NCI-H345 treated with DMSO at 0.1 percent for 48 hours (cell line): ENCODE data around the gene IQCN.

Source experiments
- DNase-seq: peaks from one replicate; lab custom pipeline; 2025; ENCODE audit not compliant: unreplicated experiment; lab: John Stamatoyannopoulos, UW

IQCN gene

GRCh38 chr19:18286973-18287635, 12.9 kb upstream of the IQCN start:
- DNase-seq = no peak

GRCh38 chr19:18284712-18285360, 10.6 kb upstream of the IQCN start:
- no peak for DNase-seq

GRCh38 chr19:18283338-18283737, 9.1 kb upstream of the IQCN start:
- DNase-seq = no peak

GRCh38 chr19:18282788-18283141, 8.5 kb upstream of the IQCN start:
- DNase-seq = no peak

GRCh38 chr19:18282021-18282787, 8.0 kb upstream of the IQCN start:
- peak; percentile 70 for DNase-seq

- peak; percentile 80 for DNase-seq
Observed at GRCh38 chr19:18281082-18282020, 7.1 kb upstream of the IQCN start, which contains the start of gene JUND. Gene JUND (minus strand): TSS chr19:18281622. CDS start chr19:18281484, 138 bp downstream.

- DNase-seq = peak; percentile 54
Observed at GRCh38 chr19:18280247-18281081, 6.2 kb upstream of the IQCN start.

- peak; percentile 44 for DNase-seq
Observed at GRCh38 chr19:18279516-18280246, 5.4 kb upstream of the IQCN start.

GRCh38 chr19:18279266-18279515, 4.9 kb upstream of the IQCN start:
- no peak for DNase-seq

GRCh38 chr19:18278521-18279265, 4.4 kb upstream of the IQCN start:
- no peak for DNase-seq

GRCh38 chr19:18274781-18275356, 617 bp upstream of the IQCN start:
- no peak for DNase-seq

- DNase-seq = no peak
Observed at GRCh38 chr19:18273561-18274218, 562 bp downstream of the IQCN start.

GRCh38 chr19:18271433-18271841, 2.8 kb downstream of the IQCN start:
- DNase-seq = no peak

- DNase-seq = no peak
Observed at GRCh38 chr19:18270326-18270725, 3.9 kb downstream of the IQCN start.

- DNase-seq = no peak
Observed at GRCh38 chr19:18269070-18269723, 5.1 kb downstream of the IQCN start.

- no peak for DNase-seq
Observed at GRCh38 chr19:18266771-18267686, 7.2 kb downstream of the IQCN start.

- no peak for DNase-seq
Observed at GRCh38 chr19:18265582-18265981, 8.7 kb downstream of the IQCN start.
